GM12865 (cell line): ENCODE data around the gene CREB3L2.
"Not testable (repeated sequence)": the region's sequence is repeated elsewhere in the genome, so short reads cannot be mapped to it uniquely, and the experiment has no call there.

Source experiments
- DNase-seq: peaks from one replicate; pipeline ENCODE4 v3.0.0; 2010; ENCODE audit warnings: low read depth
- H3K4me3 ChIP-seq: 2 replicates; pipeline ENCODE4 v1.5.1; 2011; ENCODE audit warnings: mild to moderate bottlenecking, low read depth, low read length, control low read depth
- TF ChIP-seq, protein P1 (sequence below): IDR thresholded peaks from 2 replicates; pipeline ENCODE4 v1.5.1; 2011; ENCODE audit warnings: low read length, control low read depth, low read depth, inconsistent platforms; ENCODE audit not compliant: insufficient read depth; ENCODE audit errors: missing control alignments

Gene CREB3L2, protein sequence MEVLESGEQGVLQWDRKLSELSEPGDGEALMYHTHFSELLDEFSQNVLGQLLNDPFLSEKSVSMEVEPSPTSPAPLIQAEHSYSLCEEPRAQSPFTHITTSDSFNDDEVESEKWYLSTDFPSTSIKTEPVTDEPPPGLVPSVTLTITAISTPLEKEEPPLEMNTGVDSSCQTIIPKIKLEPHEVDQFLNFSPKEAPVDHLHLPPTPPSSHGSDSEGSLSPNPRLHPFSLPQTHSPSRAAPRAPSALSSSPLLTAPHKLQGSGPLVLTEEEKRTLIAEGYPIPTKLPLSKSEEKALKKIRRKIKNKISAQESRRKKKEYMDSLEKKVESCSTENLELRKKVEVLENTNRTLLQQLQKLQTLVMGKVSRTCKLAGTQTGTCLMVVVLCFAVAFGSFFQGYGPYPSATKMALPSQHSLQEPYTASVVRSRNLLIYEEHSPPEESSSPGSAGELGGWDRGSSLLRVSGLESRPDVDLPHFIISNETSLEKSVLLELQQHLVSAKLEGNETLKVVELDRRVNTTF

DNA sequence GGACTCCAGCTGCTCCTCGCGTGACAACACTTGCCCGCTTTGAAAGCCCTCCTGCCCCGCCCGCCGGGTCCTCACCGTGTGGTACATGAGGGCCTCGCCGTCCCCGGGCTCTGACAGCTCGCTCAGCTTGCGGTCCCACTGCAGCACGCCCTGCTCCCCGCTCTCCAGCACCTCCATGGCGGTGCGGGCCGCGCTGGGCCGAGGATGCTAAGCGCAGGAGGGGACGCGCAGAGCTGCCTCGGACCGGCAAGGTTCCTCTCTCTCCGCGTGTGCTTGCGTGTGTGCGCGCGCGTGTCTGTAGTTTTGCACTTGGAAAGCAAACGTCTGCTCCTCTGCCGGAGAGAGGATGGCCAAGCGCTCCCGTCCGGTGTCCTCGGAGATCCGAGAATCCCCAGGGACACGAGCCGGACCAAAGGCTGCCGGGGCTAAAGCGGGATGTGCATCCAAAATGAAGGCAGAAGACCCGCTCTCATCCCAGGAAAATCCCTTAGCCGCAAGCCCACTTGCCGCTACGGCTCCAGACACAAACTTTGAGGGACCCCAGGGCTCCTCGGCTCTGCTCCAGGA, at the start of gene CREB3L2:
Gene CREB3L2, minus strand, starts transcription at position 558 of the 567 bp plus-strand sequence. Its CDS starts 381 bp downstream, at position 177.
- TF ChIP-seq, protein P1, sequence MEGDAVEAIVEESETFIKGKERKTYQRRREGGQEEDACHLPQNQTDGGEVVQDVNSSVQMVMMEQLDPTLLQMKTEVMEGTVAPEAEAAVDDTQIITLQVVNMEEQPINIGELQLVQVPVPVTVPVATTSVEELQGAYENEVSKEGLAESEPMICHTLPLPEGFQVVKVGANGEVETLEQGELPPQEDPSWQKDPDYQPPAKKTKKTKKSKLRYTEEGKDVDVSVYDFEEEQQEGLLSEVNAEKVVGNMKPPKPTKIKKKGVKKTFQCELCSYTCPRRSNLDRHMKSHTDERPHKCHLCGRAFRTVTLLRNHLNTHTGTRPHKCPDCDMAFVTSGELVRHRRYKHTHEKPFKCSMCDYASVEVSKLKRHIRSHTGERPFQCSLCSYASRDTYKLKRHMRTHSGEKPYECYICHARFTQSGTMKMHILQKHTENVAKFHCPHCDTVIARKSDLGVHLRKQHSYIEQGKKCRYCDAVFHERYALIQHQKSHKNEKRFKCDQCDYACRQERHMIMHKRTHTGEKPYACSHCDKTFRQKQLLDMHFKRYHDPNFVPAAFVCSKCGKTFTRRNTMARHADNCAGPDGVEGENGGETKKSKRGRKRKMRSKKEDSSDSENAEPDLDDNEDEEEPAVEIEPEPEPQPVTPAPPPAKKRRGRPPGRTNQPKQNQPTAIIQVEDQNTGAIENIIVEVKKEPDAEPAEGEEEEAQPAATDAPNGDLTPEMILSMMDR = no peak
- H3K4me3 ChIP-seq = peak within 1 kb of the TSS; percentile 68
- DNase-seq = peak; percentile 83

- DNase-seq = no peak
- H3K4me3 ChIP-seq = no peak overlapping the region
- TF ChIP-seq, protein P1 = no peak
Measured at GRCh38 chr7:138049505-138050116, 47.7 kb upstream of the CREB3L2 start.

DNA sequence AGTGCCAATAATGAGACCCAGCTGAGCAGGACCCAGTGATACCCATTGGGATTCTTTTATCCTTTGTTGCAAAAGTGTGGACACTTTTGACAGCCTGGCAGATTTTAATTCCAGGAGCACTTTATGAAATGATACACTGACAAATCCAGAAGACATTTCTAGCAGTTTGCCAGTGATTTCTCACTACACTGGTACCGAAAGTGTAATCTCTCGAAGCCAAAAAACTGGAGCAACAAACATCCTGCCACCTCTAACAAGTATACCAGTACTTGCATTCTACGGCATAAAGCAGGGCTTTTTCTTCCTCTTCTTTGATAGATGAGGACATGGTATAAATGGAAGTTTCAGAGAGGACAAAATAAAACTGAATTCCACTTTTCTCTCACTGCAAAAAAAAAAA, 46.0 kb upstream of the CREB3L2 start:
- DNase-seq = no peak
- TF ChIP-seq, protein P1 = no peak
- no peak overlapping the region for H3K4me3 ChIP-seq

GRCh38 chr7:138044897-138045296, 43.0 kb upstream of the CREB3L2 start:
- no peak for DNase-seq
- TF ChIP-seq, protein P1 = no peak
- H3K4me3 ChIP-seq = no peak overlapping the region

- not testable (repeated sequence) for DNase-seq, H3K4me3 ChIP-seq
Measured at GRCh38 chr7:138040063-138040462, 38.2 kb upstream of the CREB3L2 start.

- TF ChIP-seq, protein P1 = no peak
- no peak for DNase-seq
- no peak overlapping the region for H3K4me3 ChIP-seq
Measured at GRCh38 chr7:138036135-138036534, 34.2 kb upstream of the CREB3L2 start.

DNA sequence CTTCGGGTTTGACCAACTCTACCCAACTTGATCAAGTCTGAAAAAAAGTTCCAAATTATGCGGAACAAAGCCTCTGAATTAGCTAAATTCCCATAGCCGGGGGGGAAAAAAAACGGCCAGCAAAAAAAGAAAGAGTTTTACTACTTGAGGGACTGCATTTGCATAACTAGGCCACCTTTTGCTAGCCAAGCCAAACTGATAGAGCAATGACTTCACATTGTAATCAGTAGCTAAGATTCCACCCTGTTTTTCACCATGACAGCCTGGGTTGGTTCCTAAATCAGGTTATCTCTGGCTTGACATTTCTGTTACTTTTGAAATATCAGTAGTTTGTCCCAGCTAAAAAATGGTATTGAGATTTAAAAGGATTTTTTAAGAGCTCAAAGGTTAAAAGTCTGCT, 31.4 kb upstream of the CREB3L2 start:
- no peak overlapping the region for H3K4me3 ChIP-seq
- TF ChIP-seq, protein P1 = no peak
- no peak for DNase-seq
